D721Med (cell line): ENCODE results near the gene LRRC30.
"Not testable (repeated sequence)": the region's sequence is repeated elsewhere in the genome, so short reads cannot be mapped to it uniquely, and the experiment has no call there.

Experiments used
- DNase-seq: peaks from one replicate; pipeline ENCODE4 v3.0.0; 2011; ENCODE audit warnings: low spot score; ENCODE audit not compliant: insufficient read length
- FAIRE-seq: peaks from 2 replicates; lab custom pipeline; 2011; peaks lifted over from hg19 to GRCh38; lab: Jason Lieb, UNC
- CTCF ChIP-seq: IDR thresholded peaks from 2 replicates; pipeline ENCODE4 v1.5.1; 2012; ENCODE audit warnings: mild to moderate bottlenecking, control low read depth; ENCODE audit not compliant: insufficient read depth; ENCODE audit errors: missing control alignments

Gene LRRC30

GRCh38 chr18:7198326-7198725 lies 32.6 kb upstream of the LRRC30 start:
- no peak for TF ChIP-seq CTCF
- DNase-seq (no peak), FAIRE-seq (no peak)

GRCh38 chr18:7201096-7201495 lies 29.8 kb upstream of the LRRC30 start:
- no peak for DNase-seq
- no peak for TF ChIP-seq CTCF
- no peak for FAIRE-seq

- TF ChIP-seq CTCF: no peak
- FAIRE-seq (no peak), DNase-seq (no peak)
Measured at GRCh38 chr18:7202169-7202568, 28.7 kb upstream of the LRRC30 start.

GRCh38 chr18:7203601-7204000 lies 27.3 kb upstream of the LRRC30 start:
- not testable (repeated sequence) for DNase-seq, FAIRE-seq

GRCh38 chr18:7205346-7205745 lies 25.5 kb upstream of the LRRC30 start:
- no peak for TF ChIP-seq CTCF
- DNase-seq (no peak), FAIRE-seq (peak; percentile 75)

- FAIRE-seq: no peak
- no peak for DNase-seq
- TF ChIP-seq CTCF: no peak
Measured at GRCh38 chr18:7206217-7206616, 24.7 kb upstream of the LRRC30 start.

GRCh38 chr18:7207366-7207915 lies 23.4 kb upstream of the LRRC30 start:
- DNase-seq (no peak), FAIRE-seq (no peak)
- TF ChIP-seq CTCF: no peak
